Measurements from ENCODE around the gene PLOD3. TPM values are rescaled to one million over a fixed set of nuclear protein-coding genes. Genes with fewer than 3 reads are reported as not detected.

The PLOD3 gene
- 75.1 and 96.5 TPM in 2 replicates for total RNA-seq

GRCh38 chr7:101217388-101218235 lies at the start of gene PLOD3, which contains the start of gene ZNHIT1:
Gene PLOD3 (minus strand): TSS chr7:101217581. CDS start chr7:101217274, 307 bp downstream.
Gene ZNHIT1 (plus strand): TSS chr7:101218165. CDS start chr7:101218196, 31 bp downstream.

GRCh38 chr7:101244375-101245146 lies 27.2 kb upstream of the PLOD3 start, which contains the start of gene FIS1:
Gene FIS1 (minus strand): TSS chr7:101245081. CDS start chr7:101245004, 77 bp downstream.

DNA sequence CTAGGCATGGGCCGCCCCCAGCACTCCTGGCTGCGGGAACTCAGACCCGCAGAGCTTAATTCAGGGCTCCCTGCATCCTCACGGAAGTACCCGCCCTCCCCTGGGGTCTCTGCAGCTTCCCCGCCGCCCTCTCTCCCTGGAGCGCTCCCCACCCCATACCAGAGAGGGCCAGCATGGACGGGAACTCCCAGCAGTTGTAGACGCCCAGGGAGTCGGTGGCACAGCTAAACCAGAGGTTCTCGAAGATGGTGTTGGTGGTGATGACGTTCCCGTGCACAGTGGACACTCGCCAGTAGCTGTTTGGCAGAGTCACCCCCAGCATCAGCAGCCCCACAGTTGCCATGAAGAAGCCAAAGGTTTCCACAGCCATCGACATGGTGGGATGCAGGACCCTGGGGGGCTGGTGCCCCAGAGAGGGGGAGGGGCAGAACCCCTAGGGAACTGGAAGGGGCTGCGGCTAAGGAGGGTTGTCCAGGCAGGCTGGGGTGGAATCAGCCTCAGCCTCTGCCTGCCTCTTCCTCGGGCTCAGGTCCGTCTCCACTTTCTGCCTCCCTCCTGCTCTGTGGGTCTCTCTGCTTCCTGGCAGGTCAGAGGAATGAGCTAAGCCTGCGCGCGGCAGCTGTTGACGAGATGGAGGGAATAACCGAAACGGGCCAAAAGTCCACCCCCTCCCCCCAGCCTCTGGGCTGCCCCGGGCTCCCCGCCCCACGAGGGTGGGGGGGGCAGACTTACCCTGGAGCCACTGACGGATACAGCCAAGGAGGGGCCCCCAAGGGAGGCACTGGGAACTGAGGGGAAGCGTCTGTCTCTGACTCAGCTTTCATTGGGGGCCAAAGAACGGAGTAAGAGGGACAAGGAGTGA lies 20.1 kb upstream of the PLOD3 start, which contains the start of gene CLDN15:
Gene CLDN15 (minus strand): TSS at position 597 of the 862 bp plus-strand sequence. CDS start 221 bp downstream, at position 376.

GRCh38 chr7:101200862-101201599 lies 16.4 kb downstream of the PLOD3 start, which contains the start of gene MOGAT3:
Gene MOGAT3 (minus strand): TSS chr7:101201036. CDS start chr7:101200854, 182 bp downstream.

DNA sequence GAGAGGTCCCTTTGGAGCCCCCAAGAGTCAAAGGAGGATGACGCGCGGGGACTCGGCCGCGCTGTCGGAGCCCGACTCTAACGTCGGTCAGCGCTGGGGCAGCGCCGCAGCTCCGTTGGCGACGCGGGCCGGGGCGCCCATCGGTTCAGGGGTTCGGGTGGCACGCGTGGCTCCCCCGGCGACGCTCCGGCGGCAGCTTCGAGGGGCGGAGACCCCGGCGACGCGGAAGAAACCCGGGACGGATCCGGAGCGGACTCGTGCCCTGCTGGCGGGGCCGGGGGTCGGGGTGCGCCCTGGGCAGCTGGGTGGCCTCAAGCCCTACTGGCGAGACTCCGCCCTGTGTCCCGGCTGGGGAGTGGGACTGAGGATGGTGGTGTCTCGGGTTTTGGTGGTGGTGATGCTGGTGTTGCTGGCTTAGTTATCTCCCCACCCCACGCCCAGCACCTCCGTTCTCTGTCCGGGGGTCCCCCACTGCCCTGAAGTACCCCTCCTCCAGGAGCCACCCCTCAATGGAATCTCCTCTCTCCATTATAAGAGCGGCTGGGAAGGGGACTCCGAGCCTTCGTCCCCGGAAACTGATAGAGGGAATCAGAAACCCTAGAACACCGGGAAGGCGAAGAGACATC lies 37.1 kb downstream of the PLOD3 start, which contains the start of gene NAT16:
Gene NAT16 (minus strand): TSS at position 164 of the 626 bp plus-strand sequence. CDS start 5,486 bp downstream, outside the sequence.

GRCh38 chr7:101165075-101165957 lies 52.1 kb downstream of the PLOD3 start, which contains the start of gene VGF:
Gene VGF (minus strand): TSS chr7:101165569. CDS start chr7:101164843, 726 bp downstream.

Other genes with a start within 250 kb of the PLOD3 start
- gene MUC12, start 248.0 kb downstream of the PLOD3 start, total RNA-seq: 0.32 and 0.34 TPM in 2 replicates
- gene MUC17, start 197.5 kb downstream of the PLOD3 start, total RNA-seq: not detected in 2 replicates
- 23.2 and 36.1 TPM in 2 replicates for gene TRIM56, start 132.1 kb downstream of the PLOD3 start, total RNA-seq
- gene SERPINE1, start 90.5 kb downstream of the PLOD3 start, total RNA-seq: 26.5 and 37.9 TPM in 2 replicates
- 168 and 194 TPM in 2 replicates for gene AP1S1, start 63.1 kb downstream of the PLOD3 start, total RNA-seq
- gene VGF, start 52.0 kb downstream of the PLOD3 start, total RNA-seq: 0.32 TPM in 1 of 2 replicates, not detected in the other
- not detected in 2 replicates for gene NAT16, start 37.3 kb downstream of the PLOD3 start, total RNA-seq
- not detected in 2 replicates for gene MOGAT3, start 16.5 kb downstream of the PLOD3 start, total RNA-seq
- gene ZNHIT1, start 584 bp upstream of the PLOD3 start, total RNA-seq: 45.3 and 91.6 TPM in 2 replicates
- 2.5 and 4.1 TPM in 2 replicates for gene CLDN15, start 20.2 kb upstream of the PLOD3 start, total RNA-seq
- gene FIS1, start 27.5 kb upstream of the PLOD3 start, total RNA-seq: 274 and 310 TPM in 2 replicates
- gene IFT22, start 104.2 kb upstream of the PLOD3 start, total RNA-seq: 23.6 and 38.6 TPM in 2 replicates
- gene COL26A1, start 145.3 kb upstream of the PLOD3 start, total RNA-seq: not detected in 2 replicates

All from bronchial smooth muscle cell (primary cell).